HG03095 (cell line): ENCODE measurements around the gene PCDHA2.
"Not testable (repeated sequence)": the region's sequence is repeated elsewhere in the genome, so short reads cannot be mapped to it uniquely, and the experiment has no call there.

Source experiments
- ATAC-seq: cut with Tn5 transposase; IDR thresholded peaks from one replicate; pipeline ENCODE4 v1.9.1; 2021; ENCODE audit warnings: moderate library complexity; ENCODE audit not compliant: unreplicated experiment

The PCDHA2 gene

DNA sequence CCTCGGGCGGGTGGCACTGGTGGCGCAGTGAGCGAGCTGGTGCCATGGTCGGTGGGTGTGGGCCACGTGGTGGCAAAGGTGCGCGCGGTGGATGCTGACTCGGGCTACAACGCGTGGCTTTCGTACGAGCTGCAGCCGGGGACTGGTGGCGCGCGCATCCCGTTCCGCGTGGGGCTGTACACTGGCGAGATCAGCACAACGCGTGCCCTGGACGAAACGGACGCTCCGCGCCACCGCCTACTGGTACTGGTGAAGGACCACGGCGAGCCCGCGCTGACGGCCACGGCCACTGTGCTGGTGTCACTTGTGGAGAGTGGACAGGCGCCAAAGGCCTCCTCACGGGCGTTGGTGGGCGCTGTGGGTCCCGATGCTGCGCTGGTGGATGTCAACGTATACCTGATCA, 14.2 kb downstream of the PCDHA2 start:
- no peak for ATAC-seq

DNA sequence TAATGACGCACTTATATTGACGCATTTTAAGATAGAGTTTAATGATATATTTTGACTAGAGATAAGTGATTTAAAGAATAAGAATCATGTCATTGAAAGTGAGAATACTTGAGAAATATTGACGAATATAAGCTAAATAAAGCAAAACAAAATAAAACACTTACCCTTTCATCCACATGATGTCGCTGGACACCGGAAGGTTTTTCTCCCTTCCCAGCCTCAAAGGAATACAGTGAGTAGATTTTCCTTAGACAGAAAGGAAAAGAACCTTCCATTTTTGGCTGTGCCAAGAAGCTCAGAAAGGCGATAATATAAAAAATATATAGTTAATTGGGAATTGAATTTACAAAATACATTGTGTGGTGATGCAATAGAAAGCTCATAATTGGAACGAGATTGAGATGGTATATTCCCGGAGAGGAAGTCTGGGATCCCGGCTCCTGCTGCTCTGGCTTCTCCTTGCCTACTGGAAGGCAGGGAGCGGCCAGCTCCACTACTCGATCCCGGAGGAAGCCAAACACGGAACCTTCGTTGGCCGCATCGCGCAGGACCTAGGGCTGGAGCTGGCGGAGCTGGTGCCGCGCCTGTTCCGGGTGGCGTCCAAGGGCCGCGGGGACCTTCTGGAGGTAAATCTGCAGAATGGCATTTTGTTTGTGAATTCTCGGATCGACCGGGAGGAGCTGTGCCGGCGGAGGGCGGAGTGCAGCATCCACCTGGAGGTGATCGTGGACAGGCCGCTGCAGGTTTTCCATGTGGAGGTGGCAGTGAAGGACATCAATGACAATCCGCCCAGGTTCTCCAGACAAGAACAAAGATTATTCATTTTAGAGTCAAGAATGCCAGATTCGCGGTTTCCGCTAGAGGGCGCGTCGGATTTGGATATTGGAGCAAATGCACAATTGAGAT, 27.0 kb downstream of the PCDHA2 start, which contains the start of gene PCDHA5:
PCDHA5 (plus strand) TSS at position 239 of the 906 bp plus-strand sequence.
- no peak for ATAC-seq

DNA sequence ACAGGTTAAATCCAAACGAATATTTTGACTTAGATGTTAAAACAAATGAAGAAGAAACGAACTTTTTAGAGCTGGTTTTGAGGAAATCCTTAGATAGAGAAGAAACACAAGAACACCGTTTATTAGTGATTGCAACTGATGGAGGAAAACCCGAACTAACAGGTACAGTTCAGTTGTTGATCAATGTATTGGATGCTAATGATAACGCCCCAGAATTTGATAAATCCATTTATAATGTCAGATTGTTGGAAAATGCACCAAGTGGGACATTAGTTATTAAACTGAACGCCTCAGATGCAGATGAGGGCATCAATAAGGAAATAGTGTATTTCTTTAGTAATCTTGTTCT, 27.6 kb downstream of the PCDHA2 start:
- no peak for ATAC-seq

DNA sequence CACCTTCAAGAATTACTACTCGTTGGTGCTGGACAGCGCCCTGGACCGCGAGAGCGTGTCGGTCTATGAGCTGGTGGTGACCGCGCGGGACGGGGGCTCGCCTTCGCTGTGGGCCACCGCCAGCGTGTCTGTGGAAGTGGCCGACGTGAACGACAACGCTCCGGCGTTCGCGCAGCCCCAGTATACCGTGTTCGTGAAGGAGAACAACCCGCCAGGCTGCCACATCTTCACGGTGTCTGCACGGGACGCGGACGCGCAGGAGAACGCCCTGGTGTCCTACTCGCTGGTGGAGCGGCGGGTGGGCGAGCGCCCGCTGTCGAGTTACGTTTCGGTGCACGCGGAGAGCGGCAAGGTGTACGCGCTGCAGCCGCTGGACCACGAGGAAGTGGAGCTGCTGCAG, 28.3 kb downstream of the PCDHA2 start:
- not testable (repeated sequence) for ATAC-seq

DNA sequence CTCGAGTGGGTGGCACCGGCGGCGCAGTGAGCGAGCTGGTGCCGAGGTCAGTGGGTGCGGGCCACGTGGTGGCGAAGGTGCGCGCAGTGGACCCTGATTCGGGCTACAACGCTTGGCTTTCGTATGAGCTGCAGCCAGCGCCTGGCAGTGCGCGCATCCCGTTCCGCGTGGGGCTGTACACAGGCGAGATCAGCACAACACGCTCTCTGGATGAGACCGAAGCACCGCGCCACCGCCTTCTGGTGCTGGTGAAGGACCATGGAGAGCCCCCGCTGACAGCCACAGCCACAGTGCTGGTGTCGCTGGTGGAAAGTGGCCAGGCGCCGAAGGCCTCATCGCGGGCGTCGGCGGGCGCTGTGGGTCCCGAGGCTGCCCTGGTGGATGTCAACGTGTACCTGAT, 28.8 kb downstream of the PCDHA2 start:
- no peak for ATAC-seq

DNA sequence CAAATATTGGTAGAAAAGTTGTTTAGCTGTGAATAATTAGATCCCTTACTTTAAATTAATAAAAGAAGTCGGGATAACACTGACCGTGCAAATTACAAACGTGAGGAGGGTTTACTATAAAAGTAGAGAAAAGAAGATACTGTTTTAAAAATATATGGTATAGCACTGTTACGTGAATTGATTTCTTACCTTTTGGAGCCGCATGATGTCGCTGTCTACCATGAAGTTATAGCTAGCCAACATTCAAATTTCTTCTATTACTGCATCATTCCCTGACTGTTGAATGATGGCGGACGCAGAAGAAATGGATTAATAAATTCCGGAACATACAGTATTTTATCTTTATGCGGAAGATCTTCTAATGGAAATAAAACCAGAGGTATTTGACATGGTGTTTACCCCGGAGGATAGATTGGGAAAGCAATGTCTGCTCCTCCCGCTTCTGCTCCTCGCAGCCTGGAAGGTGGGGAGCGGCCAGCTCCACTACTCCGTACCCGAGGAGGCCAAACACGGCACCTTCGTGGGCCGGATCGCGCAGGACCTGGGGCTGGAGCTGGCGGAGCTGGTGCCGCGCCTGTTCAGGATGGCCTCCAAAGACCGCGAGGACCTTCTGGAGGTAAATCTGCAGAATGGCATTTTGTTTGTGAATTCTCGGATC, 33.2 kb downstream of the PCDHA2 start, which contains the start of gene PCDHA6:
PCDHA6 (plus strand) TSS at position 257 of the 658 bp plus-strand sequence; CDS start at position 389, 132 bp downstream.
- ATAC-seq: no peak

DNA sequence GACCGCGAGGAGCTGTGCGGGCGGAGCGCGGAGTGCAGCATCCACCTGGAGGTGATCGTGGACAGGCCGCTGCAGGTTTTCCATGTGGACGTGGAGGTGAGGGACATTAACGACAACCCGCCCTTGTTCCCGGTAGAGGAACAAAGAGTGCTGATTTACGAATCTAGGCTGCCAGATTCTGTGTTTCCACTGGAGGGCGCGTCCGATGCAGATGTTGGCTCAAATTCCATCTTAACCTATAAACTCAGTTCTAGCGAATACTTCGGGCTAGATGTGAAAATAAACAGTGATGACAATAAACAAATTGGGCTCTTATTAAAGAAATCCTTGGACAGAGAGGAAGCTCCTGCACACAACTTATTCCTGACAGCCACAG, 33.7 kb downstream of the PCDHA2 start:
- ATAC-seq: no peak

DNA sequence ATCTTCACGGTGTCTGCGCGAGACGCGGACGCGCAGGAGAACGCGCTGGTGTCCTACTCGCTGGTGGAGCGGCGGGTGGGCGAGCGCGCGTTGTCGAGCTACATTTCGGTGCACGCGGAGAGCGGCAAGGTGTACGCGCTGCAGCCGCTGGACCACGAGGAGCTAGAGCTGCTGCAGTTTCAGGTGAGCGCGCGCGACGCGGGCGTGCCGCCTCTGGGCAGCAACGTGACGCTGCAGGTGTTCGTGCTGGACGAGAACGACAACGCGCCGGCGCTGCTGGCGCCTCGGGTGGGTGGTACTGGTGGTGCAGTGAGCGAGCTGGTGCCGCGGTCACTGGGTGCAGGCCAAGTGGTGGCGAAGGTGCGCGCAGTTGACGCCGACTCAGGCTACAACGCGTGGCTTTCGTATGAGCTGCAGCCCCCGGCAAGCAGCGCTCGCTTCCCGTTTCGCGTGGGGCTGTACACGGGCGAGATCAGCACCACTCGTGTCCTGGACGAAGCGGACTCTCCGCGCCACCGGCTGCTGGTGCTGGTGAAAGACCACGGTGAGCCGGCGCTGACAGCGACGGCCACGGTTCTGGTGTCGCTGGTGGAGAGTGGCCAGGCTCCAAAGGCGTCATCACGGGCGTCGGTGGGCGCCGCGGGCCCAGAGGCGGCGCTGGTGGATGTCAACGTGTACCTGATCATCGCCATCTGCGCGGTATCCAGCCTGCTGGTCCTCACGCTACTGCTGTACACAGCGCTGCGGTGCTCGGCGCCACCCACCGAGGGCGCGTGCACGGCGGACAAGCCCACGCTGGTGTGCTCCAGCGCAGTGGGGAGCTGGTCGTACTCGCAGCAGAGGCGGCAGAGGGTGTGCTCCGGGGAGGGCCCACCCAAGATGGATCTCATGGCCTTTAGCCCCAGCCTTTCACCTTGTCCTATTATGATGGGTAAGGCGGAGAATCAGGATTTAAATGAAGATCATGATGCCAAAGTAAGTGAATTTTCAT, 35.2 kb downstream of the PCDHA2 start:
- not testable (repeated sequence) for ATAC-seq

DNA sequence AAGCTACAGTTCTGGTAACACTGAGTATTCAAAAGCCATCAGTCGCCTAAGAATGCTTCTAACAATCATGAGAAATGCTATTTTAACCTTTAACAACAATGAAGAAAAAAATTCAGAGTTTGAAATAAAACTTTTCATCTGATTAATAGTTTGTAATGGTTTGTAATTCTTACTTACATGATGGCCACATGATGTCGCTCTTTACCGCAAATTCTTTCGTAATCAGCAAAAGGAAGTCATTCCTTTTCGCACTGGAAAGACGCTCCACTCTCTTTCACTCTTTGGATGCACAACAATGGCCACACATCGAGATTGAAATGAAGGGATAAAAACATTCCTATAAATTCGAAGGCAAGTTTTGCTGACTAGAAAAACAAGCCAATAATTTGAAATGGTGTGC, 39.3 kb downstream of the PCDHA2 start, which contains the start of gene PCDHA7:
PCDHA7 (plus strand) TSS at position 277 of the 400 bp plus-strand sequence; CDS start at position 392, 115 bp downstream.
- no peak for ATAC-seq

DNA sequence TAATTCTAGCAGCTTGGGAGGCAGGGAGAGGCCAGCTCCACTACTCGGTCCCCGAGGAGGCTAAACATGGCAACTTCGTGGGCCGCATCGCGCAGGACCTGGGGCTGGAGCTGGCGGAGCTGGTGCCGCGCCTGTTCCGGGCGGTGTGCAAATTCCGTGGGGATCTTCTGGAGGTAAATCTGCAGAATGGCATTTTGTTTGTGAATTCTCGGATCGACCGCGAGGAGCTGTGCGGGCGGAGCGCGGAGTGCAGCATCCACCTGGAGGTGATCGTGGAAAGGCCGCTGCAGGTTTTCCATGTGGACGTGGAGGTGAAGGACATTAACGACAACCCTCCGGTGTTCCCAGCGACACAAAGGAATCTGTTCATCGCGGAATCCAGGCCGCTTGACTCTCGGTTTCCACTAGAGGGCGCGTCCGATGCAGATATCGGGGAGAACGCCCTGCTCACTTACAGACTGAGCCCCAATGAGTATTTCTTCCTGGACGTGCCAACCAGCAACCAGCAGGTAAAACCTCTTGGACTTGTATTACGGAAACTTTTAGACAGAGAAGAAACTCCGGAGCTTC, 39.9 kb downstream of the PCDHA2 start:
- not testable (repeated sequence) for ATAC-seq

DNA sequence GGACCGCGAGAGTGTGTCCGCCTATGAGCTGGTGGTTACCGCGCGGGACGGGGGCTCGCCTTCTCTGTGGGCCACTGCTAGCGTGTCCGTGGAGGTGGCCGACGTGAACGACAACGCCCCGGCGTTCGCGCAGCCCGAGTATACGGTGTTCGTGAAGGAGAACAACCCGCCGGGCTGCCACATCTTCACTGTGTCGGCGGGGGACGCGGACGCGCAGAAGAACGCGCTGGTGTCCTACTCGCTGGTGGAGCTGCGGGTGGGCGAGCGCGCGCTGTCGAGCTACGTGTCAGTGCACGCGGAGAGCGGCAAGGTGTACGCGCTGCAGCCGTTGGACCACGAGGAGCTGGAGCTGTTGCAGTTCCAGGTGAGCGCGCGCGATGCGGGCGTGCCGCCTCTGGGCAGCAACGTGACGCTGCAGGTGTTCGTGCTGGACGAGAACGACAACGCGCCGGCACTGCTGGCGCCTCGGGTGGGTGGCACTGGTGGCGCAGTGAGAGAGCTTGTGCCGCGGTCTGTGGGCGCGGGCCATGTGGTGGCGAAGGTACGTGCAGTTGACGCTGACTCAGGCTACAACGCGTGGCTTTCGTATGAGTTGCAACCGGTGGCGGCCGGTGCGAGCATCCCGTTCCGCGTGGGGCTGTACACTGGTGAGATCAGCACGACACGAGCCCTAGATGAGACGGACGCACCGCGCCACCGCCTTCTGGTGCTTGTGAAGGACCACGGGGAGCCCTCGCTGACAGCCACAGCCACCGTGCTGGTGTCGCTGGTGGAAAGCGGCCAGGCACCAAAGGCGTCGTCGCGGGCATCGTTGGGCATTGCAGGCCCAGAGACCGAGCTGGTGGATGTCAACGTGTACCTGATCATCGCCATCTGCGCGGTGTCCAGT, 41.2 kb downstream of the PCDHA2 start:
- ATAC-seq: no peak

DNA sequence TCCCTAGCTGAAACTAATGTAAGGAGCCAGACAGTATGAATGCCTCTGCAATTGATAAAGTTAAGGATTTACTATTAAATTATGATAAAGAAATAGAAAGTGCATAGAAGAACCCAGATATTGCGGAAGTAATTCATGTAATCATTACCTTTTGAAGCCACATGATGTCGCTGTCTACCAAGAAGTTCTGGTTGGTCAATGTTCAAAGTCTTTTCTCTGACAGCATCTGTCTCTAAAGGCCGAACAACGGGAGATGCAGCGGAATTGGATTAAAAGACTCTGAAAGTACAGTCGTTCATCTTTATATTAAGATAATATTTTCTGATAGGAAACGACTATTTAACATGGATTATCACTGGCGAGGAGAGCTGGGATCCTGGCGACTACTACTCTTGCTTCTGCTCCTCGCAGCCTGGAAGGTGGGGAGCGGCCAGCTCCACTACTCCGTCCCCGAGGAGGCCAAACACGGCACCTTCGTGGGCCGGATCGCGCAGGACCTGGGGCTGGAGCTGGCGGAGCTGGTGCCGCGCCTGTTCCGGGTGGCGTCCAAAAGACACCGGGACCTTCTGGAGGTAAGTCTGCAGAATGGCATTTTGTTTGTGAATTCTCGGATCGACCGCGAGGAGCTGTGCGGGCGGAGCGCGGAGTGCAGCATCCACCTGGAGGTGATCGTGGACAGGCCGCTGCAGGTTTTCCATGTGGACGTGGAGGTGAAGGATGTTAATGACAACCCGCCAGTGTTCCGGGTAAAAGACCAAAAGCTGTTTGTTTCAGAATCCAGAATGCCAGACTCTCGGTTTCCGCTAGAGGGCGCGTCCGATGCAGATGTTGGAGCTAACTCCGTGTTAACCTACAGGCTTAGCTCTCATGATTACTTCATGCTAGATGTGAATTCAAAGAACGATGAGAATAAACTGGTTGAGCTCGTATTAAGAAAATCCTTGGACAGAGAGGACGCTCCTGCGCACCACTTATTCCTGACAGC, 46.6 kb downstream of the PCDHA2 start, which contains the start of gene PCDHA8:
PCDHA8 (plus strand) TSS at position 210 of the 985 bp plus-strand sequence; CDS start at position 345, 135 bp downstream.
- no peak for ATAC-seq

DNA sequence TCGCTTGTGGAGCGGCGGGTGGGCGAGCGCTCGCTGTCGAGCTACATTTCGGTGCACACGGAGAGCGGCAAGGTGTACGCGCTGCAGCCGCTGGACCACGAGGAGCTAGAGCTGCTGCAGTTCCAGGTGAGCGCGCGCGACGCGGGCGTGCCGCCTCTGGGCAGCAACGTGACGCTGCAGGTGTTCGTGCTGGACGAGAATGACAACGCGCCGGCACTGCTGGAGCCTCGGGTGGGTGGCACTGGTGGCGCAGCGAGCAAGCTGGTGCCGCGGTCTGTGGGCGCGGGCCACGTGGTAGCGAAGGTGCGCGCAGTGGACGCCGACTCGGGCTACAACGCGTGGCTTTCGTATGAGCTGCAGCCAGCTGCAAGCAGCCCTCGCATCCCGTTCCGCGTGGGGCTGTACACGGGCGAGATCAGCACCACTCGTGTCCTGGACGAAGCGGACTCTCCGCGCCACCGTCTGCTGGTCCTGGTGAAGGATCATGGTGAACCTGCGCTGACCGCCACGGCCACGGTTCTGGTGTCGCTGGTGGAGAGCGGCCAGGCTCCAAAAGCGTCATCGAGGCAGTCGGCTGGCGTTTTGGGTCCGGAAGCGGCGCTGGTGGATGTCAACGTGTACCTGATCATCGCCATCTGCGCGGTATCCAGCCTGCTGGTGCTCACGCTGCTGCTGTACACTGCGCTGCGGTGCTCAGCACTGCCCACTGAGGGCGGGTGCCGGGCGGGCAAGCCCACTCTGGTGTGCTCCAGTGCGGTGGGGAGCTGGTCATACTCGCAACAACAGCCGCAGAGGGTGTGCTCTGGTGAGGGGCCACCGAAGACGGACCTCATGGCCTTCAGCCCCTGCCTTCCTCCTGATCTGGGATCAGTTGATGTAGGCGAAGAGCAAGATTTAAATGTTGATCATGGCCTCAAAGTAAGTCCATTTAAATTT, 48.4 kb downstream of the PCDHA2 start:
- no peak for ATAC-seq
